SU-DHL-6 (cell line): Measurements from ENCODE around the gene MCU.

Source experiments
- H2AFZ ChIP-seq: fragments of 200-600 bp; sonication (generic); 2 replicates; pipeline ENCODE4 v1.6.1; 2014; ENCODE audit warnings: low read depth, mild to moderate bottlenecking, moderate library complexity, mixed read lengths, antibody characterized with exemption, low read length; ENCODE audit not compliant: severe bottlenecking
- H3F3A ChIP-seq: fragments of 200-600 bp; shearing (Covaris generic); 2 replicates; pipeline ENCODE4 v1.6.0; 2016; ENCODE audit warnings: antibody characterized with exemption, mild to moderate bottlenecking; ENCODE audit not compliant: insufficient read depth
- H3K27ac ChIP-seq: fragments of 200-600 bp; sonication (generic); 2 replicates; pipeline ENCODE4 v1.5.1; 2016; ENCODE audit warnings: low read depth, mild to moderate bottlenecking, low read length, moderate library complexity, mixed read lengths
- H3K27me3 ChIP-seq: fragments of 200-600 bp; sonication (generic), shearing (Covaris generic); 2 replicates; pipeline ENCODE4 v1.6.0; 2014; ENCODE audit warnings: mild to moderate bottlenecking, low read length
- H3K36me3 ChIP-seq: fragments of 200-600 bp; sonication (generic); 2 replicates; pipeline ENCODE4 v1.6.1; 2014; ENCODE audit warnings: mild to moderate bottlenecking, low read length, mixed read lengths
- H3K4me2 ChIP-seq: fragments of 300-600, 200-600 bp; shearing (Covaris generic), sonication (generic); 2 replicates; pipeline ENCODE4 v1.6.0; 2014; ENCODE audit warnings: low read length, low read depth, mild to moderate bottlenecking; ENCODE audit not compliant: poor library complexity, severe bottlenecking
- H3K4me3 ChIP-seq: fragments of 200-600 bp; sonication (generic); 2 replicates; pipeline ENCODE4 v1.5.1; 2014; ENCODE audit warnings: antibody characterized with exemption, low read length, mild to moderate bottlenecking, mixed read lengths; ENCODE audit not compliant: insufficient read depth, poor library complexity, severe bottlenecking
- H3K79me2 ChIP-seq: fragments of 200-600 bp; sonication (generic); 2 replicates; pipeline ENCODE4 v1.6.1; 2014; ENCODE audit warnings: mild to moderate bottlenecking, low read length, moderate library complexity; ENCODE audit not compliant: insufficient read depth
- H3K9ac ChIP-seq: fragments of 200-600 bp; sonication (generic); 2 replicates; pipeline ENCODE4 v1.7.0; 2014; ENCODE audit warnings: mild to moderate bottlenecking, low read length
- H3K9me2 ChIP-seq: fragments of 200-600 bp; sonication (generic); replicated peaks from 2 replicates; pipeline ENCODE4 v1.6.1; 2014; ENCODE audit warnings: low read length; ENCODE audit not compliant: insufficient read depth
- H3K9me3 ChIP-seq: fragments of 200-600 bp; sonication (generic); 2 replicates; pipeline ENCODE4 v1.6.1; 2014; ENCODE audit warnings: low read length, mixed read lengths; ENCODE audit not compliant: insufficient read depth
- H4K20me1 ChIP-seq: fragments of 200-600 bp; sonication (generic); 2 replicates; pipeline ENCODE4 v1.6.1; 2014; ENCODE audit warnings: low read depth, mild to moderate bottlenecking, antibody characterized with exemption, low read length, moderate library complexity, mixed read lengths
- EZH2phosphoT487 ChIP-seq: fragments of 200-600 bp; sonication (generic), shearing (Covaris generic); conservative IDR thresholded peaks from 2 replicates; pipeline ENCODE4 v1.6.1; 2018; ENCODE audit warnings: mild to moderate bottlenecking, antibody characterized with exemption, low read length, moderate library complexity, mixed read lengths
- TF ChIP-seq, protein P1 (sequence below): fragments of 200-600 bp; sonication (generic); IDR thresholded peaks from one replicate; pipeline ENCODE4 v1.5.1; 2017; ENCODE audit warnings: antibody characterized with exemption, mild to moderate bottlenecking, low read length, moderate library complexity; ENCODE audit not compliant: insufficient read depth, poor library complexity, severe bottlenecking

The MCU gene

DNA sequence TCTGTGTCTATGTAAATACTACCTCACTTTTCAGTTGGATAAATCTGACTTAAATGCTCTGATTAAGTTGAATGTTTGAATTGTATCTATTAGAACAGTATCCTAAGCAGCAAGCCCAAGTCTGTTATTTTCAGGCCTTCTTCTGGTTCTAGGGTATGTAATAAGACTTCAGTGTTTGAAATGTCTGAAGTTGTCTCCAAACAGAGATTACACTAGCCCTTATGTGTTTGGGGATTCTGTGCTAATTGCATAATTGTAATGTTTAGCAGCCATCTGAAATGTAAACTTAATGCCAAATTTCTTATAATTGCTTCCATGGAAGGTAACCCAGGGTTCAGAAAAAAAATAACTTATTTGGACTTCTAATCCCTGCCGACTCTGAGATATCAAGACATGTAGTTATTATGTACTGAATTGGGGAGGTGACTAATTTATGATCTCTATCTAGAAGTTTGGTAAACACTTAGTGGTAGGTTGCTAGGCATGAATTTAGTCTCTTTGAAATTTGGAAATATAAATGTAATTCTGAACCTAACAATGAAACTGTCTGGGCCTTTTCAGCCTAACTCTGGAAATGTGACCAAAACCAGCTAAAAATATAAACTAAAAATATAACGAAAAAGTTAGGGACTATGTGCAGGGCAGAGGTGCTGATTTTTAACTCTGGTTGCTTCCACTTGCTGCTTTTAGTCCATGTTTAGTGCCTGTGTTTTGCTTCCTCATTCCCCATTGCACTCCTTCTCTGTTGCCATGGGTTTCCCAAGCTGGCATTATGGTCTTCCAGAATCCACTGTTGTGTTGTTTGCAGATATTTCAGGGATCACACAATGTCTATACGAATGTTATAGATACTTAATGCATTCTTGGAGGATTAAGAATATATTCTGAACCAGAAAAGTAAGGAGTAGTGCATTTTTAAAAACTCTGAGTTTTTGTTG, 54.8 kb downstream of the MCU start:
- Histone ChIP-seq H3K27ac (no peak overlapping the region), H3K4me2 (no peak overlapping the region), H3F3A (no peaks in the 10 kb centered on the region), H3K9ac (no peak overlapping the region), H3K79me2 (no peaks in the 10 kb centered on the region), H4K20me1 (no peaks in the 10 kb centered on the region), H3K9me2 (no peaks in the 10 kb centered on the region), H3K4me3 (no peak overlapping the region), H3K27me3 (no peaks in the 10 kb centered on the region), H3K36me3 (no peaks in the 10 kb centered on the region), H2AFZ (no peak overlapping the region), H3K9me3 (no peaks in the 10 kb centered on the region)
- no peak for TF ChIP-seq EZH2phosphoT487
- TF ChIP-seq, protein P1, sequence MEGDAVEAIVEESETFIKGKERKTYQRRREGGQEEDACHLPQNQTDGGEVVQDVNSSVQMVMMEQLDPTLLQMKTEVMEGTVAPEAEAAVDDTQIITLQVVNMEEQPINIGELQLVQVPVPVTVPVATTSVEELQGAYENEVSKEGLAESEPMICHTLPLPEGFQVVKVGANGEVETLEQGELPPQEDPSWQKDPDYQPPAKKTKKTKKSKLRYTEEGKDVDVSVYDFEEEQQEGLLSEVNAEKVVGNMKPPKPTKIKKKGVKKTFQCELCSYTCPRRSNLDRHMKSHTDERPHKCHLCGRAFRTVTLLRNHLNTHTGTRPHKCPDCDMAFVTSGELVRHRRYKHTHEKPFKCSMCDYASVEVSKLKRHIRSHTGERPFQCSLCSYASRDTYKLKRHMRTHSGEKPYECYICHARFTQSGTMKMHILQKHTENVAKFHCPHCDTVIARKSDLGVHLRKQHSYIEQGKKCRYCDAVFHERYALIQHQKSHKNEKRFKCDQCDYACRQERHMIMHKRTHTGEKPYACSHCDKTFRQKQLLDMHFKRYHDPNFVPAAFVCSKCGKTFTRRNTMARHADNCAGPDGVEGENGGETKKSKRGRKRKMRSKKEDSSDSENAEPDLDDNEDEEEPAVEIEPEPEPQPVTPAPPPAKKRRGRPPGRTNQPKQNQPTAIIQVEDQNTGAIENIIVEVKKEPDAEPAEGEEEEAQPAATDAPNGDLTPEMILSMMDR = no peak

DNA sequence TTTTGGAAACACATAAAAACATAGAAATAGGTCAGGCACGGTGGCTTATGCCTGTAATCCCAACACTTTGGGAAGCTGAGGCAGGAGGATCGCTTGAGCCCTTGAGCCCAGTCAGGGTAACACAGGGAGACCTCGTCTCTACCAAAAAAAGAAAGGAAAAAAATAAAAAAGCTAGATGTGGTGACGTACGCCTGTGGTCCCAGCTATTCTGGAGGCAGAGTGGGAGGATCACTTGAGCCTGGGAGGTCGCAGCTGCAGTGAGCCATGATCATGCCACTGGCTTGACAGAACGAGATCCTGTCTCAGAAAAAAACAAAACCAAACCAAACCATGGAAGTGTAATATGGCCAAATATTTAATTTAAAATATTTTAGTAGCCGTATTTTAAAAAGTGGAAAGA, 55.6 kb downstream of the MCU start:
- Histone ChIP-seq H3K9ac (no peak overlapping the region), H3K4me2 (no peak overlapping the region), H3K9me2 (no peaks in the 10 kb centered on the region), H4K20me1 (no peaks in the 10 kb centered on the region), H3K4me3 (no peak overlapping the region), H3F3A (no peaks in the 10 kb centered on the region), H3K36me3 (no peaks in the 10 kb centered on the region), H3K27me3 (no peaks in the 10 kb centered on the region), H2AFZ (no peak overlapping the region), H3K9me3 (no peaks in the 10 kb centered on the region), H3K79me2 (no peaks in the 10 kb centered on the region), H3K27ac (no peak overlapping the region)
- TF ChIP-seq, protein P1 = no peak
- TF ChIP-seq EZH2phosphoT487 = no peak

DNA sequence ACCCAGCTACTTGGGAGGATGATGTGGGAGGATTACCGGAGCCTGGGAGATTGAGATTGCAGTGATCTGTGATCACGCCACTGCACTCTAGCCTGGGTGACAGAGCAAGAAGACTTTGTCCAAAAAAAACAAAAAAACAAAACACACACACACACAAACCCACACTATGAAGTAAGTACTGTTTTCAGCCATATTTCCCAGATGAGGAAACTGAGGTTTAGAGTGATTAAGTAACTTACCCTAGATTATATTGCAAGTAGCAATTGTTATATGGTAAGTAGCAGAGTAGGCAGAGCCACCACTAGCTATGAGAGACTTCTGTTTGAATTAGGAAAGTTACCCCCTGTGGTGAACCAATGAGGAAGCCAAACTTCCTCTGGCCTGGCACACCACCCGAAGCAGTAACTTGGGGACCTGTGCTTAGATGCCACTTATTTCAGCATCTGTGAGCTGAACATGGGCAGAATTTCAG, 61.9 kb downstream of the MCU start:
- no peak for TF ChIP-seq EZH2phosphoT487
- TF ChIP-seq, protein P1 = no peak
- no peaks in the 10 kb centered on the region for H3K9me3 ChIP-seq
- H3F3A ChIP-seq = no peaks in the 10 kb centered on the region
- no peak overlapping the region for H2AFZ ChIP-seq
- H3K9me2 ChIP-seq = no peaks in the 10 kb centered on the region
- H4K20me1 ChIP-seq = no peaks in the 10 kb centered on the region
- no peak overlapping the region for H3K27ac ChIP-seq
- no peak overlapping the region for H3K9ac ChIP-seq
- no peaks in the 10 kb centered on the region for H3K79me2 ChIP-seq
- H3K27me3 ChIP-seq = no peaks in the 10 kb centered on the region
- H3K36me3 ChIP-seq = no peaks in the 10 kb centered on the region
- H3K4me2 ChIP-seq = no peak overlapping the region
- no peak overlapping the region for H3K4me3 ChIP-seq
